IPS-20b (cell line): Measurements from ENCODE around the gene TMEM273.

ENCODE experiments used
- H3K27ac ChIP-seq: one replicate; pipeline ENCODE4 v1.5.1; 2013; ENCODE audit warnings: low read length
- H3K27me3 ChIP-seq: 2 replicates; pipeline ENCODE4 v1.6.1; 2013; ENCODE audit warnings: mild to moderate bottlenecking, low read length, inconsistent platforms; ENCODE audit not compliant: insufficient read depth
- H3K36me3 ChIP-seq: 2 replicates; pipeline ENCODE4 v1.6.1; 2013; ENCODE audit warnings: low read depth, mild to moderate bottlenecking, inconsistent platforms, low read length, moderate library complexity; ENCODE audit not compliant: insufficient read depth
- H3K4me1 ChIP-seq: 2 replicates; pipeline ENCODE4 v1.6.1; 2013; ENCODE audit warnings: mild to moderate bottlenecking, control low read depth, inconsistent platforms, low read length, moderate library complexity; ENCODE audit not compliant: insufficient read depth
- H3K4me3 ChIP-seq: 2 replicates; pipeline ENCODE4 v1.5.1; 2013; ENCODE audit warnings: mild to moderate bottlenecking, low read length, inconsistent platforms
- H3K9ac ChIP-seq: 2 replicates; pipeline ENCODE4 v1.6.1; 2013; ENCODE audit warnings: low read depth, mild to moderate bottlenecking, inconsistent platforms, low read length, moderate library complexity
- H3K9me3 ChIP-seq: 2 replicates; pipeline ENCODE4 v1.6.1; 2013; ENCODE audit warnings: mild to moderate bottlenecking, low read depth, low read length, inconsistent platforms; ENCODE audit not compliant: insufficient read depth

Gene TMEM273

GRCh38 chr10:49116509-49117375, 71.4 kb downstream of the TMEM273 start:
- no peak overlapping the region for H3K27ac ChIP-seq
- H3K27me3 ChIP-seq = peaks cover 44% of the 10 kb centered on the region
- no peaks in the 10 kb centered on the region for H3K36me3 ChIP-seq
- H3K4me3 ChIP-seq = no peak overlapping the region
- no peaks in the 10 kb centered on the region for H3K9me3 ChIP-seq
- H3K4me1 ChIP-seq = peaks cover 7% of the 10 kb centered on the region; the same call in 1 of the 2 replicates
- no peak overlapping the region for H3K9ac ChIP-seq

DNA sequence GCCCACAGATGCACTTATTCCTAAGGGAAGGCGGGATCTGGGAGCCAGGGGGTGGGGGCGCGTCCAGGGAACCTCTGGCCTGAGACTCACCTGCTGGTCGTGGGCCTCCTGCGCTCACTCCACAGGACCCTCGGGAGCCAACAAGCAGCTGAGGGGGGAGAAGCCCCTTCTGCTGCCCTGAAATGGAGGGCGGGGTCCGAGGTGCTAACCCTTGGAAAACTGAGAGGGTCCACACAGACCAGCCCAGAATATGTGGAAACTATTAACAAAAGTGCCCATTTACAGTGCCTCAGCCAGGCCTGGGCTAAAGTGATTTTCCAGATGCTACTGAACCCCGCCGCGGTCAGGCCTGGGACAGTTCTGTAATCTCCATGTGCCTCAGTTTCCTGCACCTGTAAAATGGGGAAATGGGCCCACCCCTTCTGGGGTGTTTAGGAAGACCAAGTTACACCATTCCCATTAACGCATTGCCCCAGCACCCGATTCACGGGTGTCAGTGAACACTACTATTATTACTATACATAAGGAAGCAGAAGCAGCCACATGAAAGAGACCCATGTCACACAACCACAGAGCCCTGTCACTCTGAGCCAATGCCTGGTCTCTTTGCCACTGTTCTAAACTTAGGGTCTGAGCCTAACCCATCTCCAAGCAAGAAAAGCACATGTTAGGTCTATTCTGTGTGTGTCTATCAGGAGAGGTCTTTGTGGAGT, 72.2 kb downstream of the TMEM273 start:
- Histone ChIP-seq H3K9ac (no peak overlapping the region), H3K9me3 (no peaks in the 10 kb centered on the region), H3K27ac (no peak overlapping the region), H3K4me3 (peak overlapping the region; percentile 49; the same call in 1 of the 2 replicates), H3K27me3 (peaks cover 44% of the 10 kb centered on the region), H3K4me1 (peaks cover 7% of the 10 kb centered on the region; the same call in 1 of the 2 replicates), H3K36me3 (no peaks in the 10 kb centered on the region)

GRCh38 chr10:49115015-49115795, 73.0 kb downstream of the TMEM273 start, which contains the start of gene VSTM4:
Gene VSTM4, minus strand, starts transcription at chr10:49115522. Its CDS starts 37 bp downstream, at chr10:49115485.
- peak within 1 kb of the TSS; percentile 79 for H3K4me3 ChIP-seq
- H3K9ac ChIP-seq = peak within 1 kb of the TSS; percentile 66; the same call in 1 of the 2 replicates
- peaks cover 44% of the 10 kb centered on the region for H3K27me3 ChIP-seq
- H3K4me1 ChIP-seq = peaks cover 7% of the 10 kb centered on the region
- no peaks in the 10 kb centered on the region for H3K36me3 ChIP-seq
- no peak within 1 kb of the TSS for H3K27ac ChIP-seq
- no peaks in the 10 kb centered on the region for H3K9me3 ChIP-seq

DNA sequence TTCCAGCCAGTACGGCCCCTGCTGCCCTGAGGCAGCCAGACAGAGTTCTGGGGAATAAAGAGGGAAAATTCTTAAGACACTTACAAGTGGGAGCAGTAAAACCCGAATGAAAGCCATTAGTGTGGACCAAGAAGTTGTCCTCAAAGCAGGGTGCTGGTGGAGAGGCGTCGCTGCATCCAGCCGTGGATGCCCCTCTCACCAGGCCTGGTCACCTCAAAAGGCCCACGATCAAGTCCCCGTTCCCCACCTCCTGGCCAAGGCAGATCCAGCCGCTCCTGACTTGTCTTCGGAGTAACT, 73.5 kb downstream of the TMEM273 start:
- H3K9ac ChIP-seq = peak overlapping the region; percentile 66; the same call in 1 of the 2 replicates
- H3K27me3 ChIP-seq = peaks cover 44% of the 10 kb centered on the region
- H3K9me3 ChIP-seq = no peaks in the 10 kb centered on the region
- peaks cover 1% of the 10 kb centered on the region for H3K4me1 ChIP-seq
- peak overlapping the region; percentile 79 for H3K4me3 ChIP-seq
- no peak overlapping the region for H3K27ac ChIP-seq
- no peaks in the 10 kb centered on the region for H3K36me3 ChIP-seq

- Histone ChIP-seq H3K4me3 (no peak overlapping the region), H3K27ac (no peak overlapping the region), H3K36me3 (no peaks in the 10 kb centered on the region), H3K9ac (no peak overlapping the region), H3K4me1 (no peaks in the 10 kb centered on the region; the same call in 1 of the 2 replicates), H3K9me3 (no peaks in the 10 kb centered on the region), H3K27me3 (peaks cover 44% of the 10 kb centered on the region)
Measured at GRCh38 chr10:49113741-49114141, 74.5 kb downstream of the TMEM273 start.

DNA sequence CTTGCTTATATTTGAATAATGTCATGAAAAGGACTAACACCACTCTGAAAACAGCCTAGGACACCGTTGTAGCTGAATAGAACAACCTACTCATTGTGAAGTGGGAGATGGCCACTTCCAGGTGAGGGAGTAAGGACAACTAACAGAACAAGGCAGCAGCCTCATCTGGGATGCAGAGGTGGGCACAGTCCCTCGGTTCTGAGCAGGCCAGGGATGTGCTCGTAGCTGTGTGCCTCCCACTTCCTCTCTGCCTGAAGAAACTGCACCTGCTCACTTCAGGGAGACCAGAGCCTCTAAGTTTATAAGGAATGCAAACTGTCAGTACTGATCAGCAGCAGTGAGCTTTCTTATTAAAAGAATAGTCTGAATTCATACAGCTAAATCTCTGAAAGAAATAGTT, 75.3 kb downstream of the TMEM273 start:
- Histone ChIP-seq H3K27ac (no peak overlapping the region), H3K27me3 (peaks cover 37% of the 10 kb centered on the region), H3K4me1 (no peaks in the 10 kb centered on the region; the same call in 1 of the 2 replicates), H3K9ac (no peak overlapping the region), H3K4me3 (no peak overlapping the region), H3K9me3 (no peaks in the 10 kb centered on the region), H3K36me3 (no peaks in the 10 kb centered on the region)

- Histone ChIP-seq H3K36me3 (no peaks in the 10 kb centered on the region), H3K9me3 (no peaks in the 10 kb centered on the region), H3K4me3 (no peak overlapping the region), H3K27me3 (peaks cover 34% of the 10 kb centered on the region), H3K27ac (no peak overlapping the region), H3K4me1 (no peaks in the 10 kb centered on the region; the same call in 1 of the 2 replicates), H3K9ac (no peak overlapping the region)
Measured at GRCh38 chr10:49112098-49112497, 76.1 kb downstream of the TMEM273 start.

- no peak overlapping the region for H3K27ac ChIP-seq
- H3K4me1 ChIP-seq = no peaks in the 10 kb centered on the region; the same call in 1 of the 2 replicates
- H3K36me3 ChIP-seq = no peaks in the 10 kb centered on the region
- no peak overlapping the region for H3K4me3 ChIP-seq
- H3K27me3 ChIP-seq = peaks cover 26% of the 10 kb centered on the region
- H3K9me3 ChIP-seq = no peaks in the 10 kb centered on the region
- H3K9ac ChIP-seq = no peak overlapping the region
Measured at GRCh38 chr10:49111320-49111698, 76.9 kb downstream of the TMEM273 start.

DNA sequence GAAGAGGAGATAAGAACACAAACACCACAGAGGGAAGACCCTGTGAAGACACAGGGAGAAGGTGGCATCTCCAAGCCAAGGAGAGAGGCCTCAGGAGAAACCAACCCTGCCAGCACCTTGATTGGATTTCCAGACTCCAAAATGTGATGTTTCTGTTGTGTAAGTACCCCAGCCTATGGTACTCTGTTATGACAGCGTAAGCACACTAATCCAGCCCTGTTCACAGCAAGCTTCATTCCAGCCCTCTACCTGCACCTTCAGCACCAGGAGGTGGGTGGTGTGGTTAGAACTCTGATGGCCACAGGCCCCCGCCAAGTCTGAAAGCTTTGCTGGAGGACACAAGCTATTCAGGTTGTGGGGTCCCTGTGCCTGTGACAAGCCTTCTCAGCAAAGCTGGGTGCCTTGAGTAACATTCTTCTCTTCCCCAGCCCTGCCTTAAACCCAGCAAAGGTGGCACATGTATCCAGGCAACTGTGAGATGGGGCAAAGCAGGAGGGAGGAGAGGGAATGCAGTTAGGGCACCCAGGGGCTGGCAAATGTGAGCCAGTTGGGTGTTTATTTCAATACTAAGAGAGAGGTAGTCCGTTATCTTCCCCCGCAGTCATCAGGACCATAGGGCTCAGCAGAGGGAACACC, 77.4 kb downstream of the TMEM273 start:
- Histone ChIP-seq H3K27ac (no peak overlapping the region), H3K36me3 (no peaks in the 10 kb centered on the region), H3K27me3 (peaks cover 21% of the 10 kb centered on the region), H3K9ac (no peak overlapping the region), H3K4me3 (no peak overlapping the region), H3K4me1 (no peaks in the 10 kb centered on the region; the same call in 1 of the 2 replicates), H3K9me3 (no peaks in the 10 kb centered on the region)

DNA sequence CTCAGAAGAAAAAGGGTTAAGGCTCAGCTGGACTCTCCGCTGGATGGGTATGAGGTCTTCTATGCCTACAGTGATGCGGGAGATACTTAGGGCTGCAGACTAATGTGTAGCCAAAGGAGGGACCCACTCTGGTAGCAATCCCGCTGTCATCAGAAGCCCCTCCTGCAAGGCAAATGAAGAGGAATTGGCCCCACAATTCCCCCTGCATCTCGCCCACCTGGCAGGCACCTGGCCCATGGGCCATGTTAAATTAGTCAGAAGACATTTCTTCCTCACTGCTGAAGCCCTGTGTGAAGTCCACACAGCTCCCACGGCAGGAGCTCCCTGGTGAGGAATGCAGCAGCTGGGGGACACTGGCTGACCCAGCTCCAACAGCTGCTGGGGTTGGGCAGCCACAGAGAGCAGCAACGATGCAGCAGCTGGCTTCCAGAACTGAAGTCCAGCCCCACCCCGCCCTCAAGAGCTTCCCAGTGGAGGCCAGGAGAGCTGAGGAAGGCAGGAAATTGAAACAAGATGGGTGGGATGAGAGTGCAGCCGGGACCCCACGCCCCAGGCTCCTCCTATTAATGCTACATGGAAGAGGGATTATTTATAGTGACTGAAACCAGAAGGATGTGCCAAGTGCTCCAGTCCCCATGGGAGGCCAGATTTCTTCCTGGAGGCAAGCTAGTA, 78.4 kb downstream of the TMEM273 start:
- H3K4me3 ChIP-seq = no peak overlapping the region
- H3K27ac ChIP-seq = no peak overlapping the region
- no peaks in the 10 kb centered on the region for H3K9me3 ChIP-seq
- H3K36me3 ChIP-seq = no peaks in the 10 kb centered on the region
- H3K27me3 ChIP-seq = peaks cover 18% of the 10 kb centered on the region
- H3K4me1 ChIP-seq = no peaks in the 10 kb centered on the region; the same call in 1 of the 2 replicates
- no peak overlapping the region for H3K9ac ChIP-seq
